Adrenal gland (tissue), 12 donors: Measurements from ENCODE around the gene CENPB. TPM values are rescaled to one million over a fixed set of nuclear protein-coding genes. Genes with fewer than 3 reads are reported as not detected.

Experiments used
- DNase-seq, 7 donors: peaks; one replicate each; pipeline ENCODE4 v3.0.0-alpha.2; 2019 to 2020
- H3K27ac ChIP-seq, 5 donors: fragments of 200-600 bp; sonication (generic) in 4 of 5; 1 replicate in 3 of 5; 2 replicates in 2 of 5; pipeline versions ENCODE4 v1.5.1 to v1.8.0; 2016 to 2020; ENCODE audit warnings: mild to moderate bottlenecking in 1 of 5
- H3K27me3 ChIP-seq: fragments of 200-600 bp; 2 replicates; pipeline ENCODE4 v1.8.0; 2021
- H3K36me3 ChIP-seq, 2 donors: fragments of 200-600 bp; replicated peaks in 1 of 2; 1 replicate in 1 of 2; 2 replicates in 1 of 2; pipeline versions ENCODE4 v1.5.1 to v1.8.0; 2018 to 2022
- H3K4me1 ChIP-seq, 2 donors: fragments of 200-600 bp; replicated peaks in 1 of 2; 1 replicate in 1 of 2; 2 replicates in 1 of 2; pipeline versions ENCODE4 v1.5.1 to v1.8.0; 2018 to 2021
- H3K4me3 ChIP-seq, 4 donors: fragments of 200-600 bp; sonication (generic) in 3 of 4; one replicate each; pipeline ENCODE4 v1.5.1; 2016 to 2018
- H3K9me3 ChIP-seq, 3 donors: fragments of 200-600 bp; sonication (generic) in 1 of 3; replicated peaks in 1 of 3; 1 replicate in 2 of 3; 2 replicates in 1 of 3; pipeline versions ENCODE4 v1.5.1 to v1.8.0; 2016 to 2021
- CTCF ChIP-seq, 6 experiments: fragments of 450-650 bp in 4 of 6; fragments of 200-600 bp in 2 of 6; sonication (generic) in 1 of 6; IDR thresholded peaks; 1 replicate in 5 of 6; 2 replicates in 1 of 6; pipeline versions ENCODE4 v1.5.1 to v1.8.0; 2016 to 2021; ENCODE audit warnings: antibody characterized with exemption in 6 of 6, mild to moderate bottlenecking in 2 of 6, moderate library complexity in 1 of 6
- POLR2A ChIP-seq, 2 donors: fragments of 450-650 bp; IDR thresholded peaks; one replicate each; pipeline ENCODE4 v1.6.1; 2017; ENCODE audit warnings: antibody characterized with exemption in 2 of 2, mild to moderate bottlenecking in 2 of 2, moderate library complexity in 1 of 2
- WGBS, 4 donors: extraction: QIAGEN DNeasy Blood & Tissue Kit in 2 of 4; methylation state at CpG; one replicate each; pipeline versions ENCODE4 v1.1.5 to v1.1.7; 2013 to 2017; 5-methylcytosine and 5-hydroxymethylcytosine counted together
- intact Hi-C, 2 donors: fragments of 100-400 bp; cut with DNase I; formaldehyde crosslinking; loops; one replicate each; pipeline versions ENCODE4 v1.14.1 to v1.15.0; 2022 to 2023
- polyA plus RNA-seq, 3 donors: library from polyadenylated mRNA; stranded (reverse); fragments of 200-250 nt in 2 of 3; fragments of 350-450 nt in 1 of 3; fragmentation: Illumina TruSeq in 1 of 3; extraction: RNeasy Lipid Tissue Mini Kit (QIAGEN cat#74804) in 1 of 3; gene quantifications; one replicate each; pipeline ENCODE4 v1.2.3, GENCODE V29; 2013 to 2014
- total RNA-seq, 9 donors: library from RNA; depleted of rRNA in 4 of 9; stranded (reverse); fragments of >200 nt in 4 of 9; fragments of 120-200 nt in 1 of 9; fragmentation: NEBNext Ultra II Directional in 1 of 9; extraction: Animal tissue kit (Norgen Biotek cat#: 25700) in 1 of 9; gene quantifications; one replicate each; pipeline versions ENCODE4 v1.1.0 to v1.2.4, GENCODE V29; 2013 to 2023
- donor health status: healthy with polysubstance abuse.
- donor health status: Bipolar disorder and iron deficiency.
- donor health status: DM: yes; HTN: yes; CAD: no.
- donor health status: DM: no; HTN: no; CAD: no.
- donor health status: DM: no; HTN: no; CAD: no.
- donor health status: DM: yes; HTN: yes; CAD: no.

Gene CENPB
- total and polyA plus RNA-seq, 12 donors, result 25.8 to 112 (median 82.2) TPM

- H3K4me1 ChIP-seq, result peaks cover 18 to 48% of the 10 kb centered on the region in 2 donors
- H3K27me3 ChIP-seq, result no peaks in the 10 kb centered on the region
- H3K27ac ChIP-seq, result peak overlapping the region in 2 of 5 donors; percentile 34 to 86
- peak in 2 of 7 donors; percentile 30 to 49 for DNase-seq
- intact Hi-C loops, result loop anchor here in 1 of 2 donors (5.0 kb wide), 1 partner anchor 43 kb away; no protein-coding TSS in a partner anchor
- WGBS, 4 donors, result 70 to 88% (median 71%) methylated on average over 8 to 17 of the region's 17 CpGs
- H3K9me3 ChIP-seq, result no peaks in the 10 kb centered on the region
- no peaks in the 10 kb centered on the region for H3K36me3 ChIP-seq
- TF ChIP-seq CTCF (IDR thresholded peaks at IDR 0.05), result no peak
- no peak for TF ChIP-seq POLR2A (IDR thresholded peaks at IDR 0.05)
- H3K4me3 ChIP-seq, result peak overlapping the region in 1 of 4 donors; percentile 17
Observed at GRCh38 chr20:3784216-3784853, 2.2 kb downstream of the CENPB start.

GRCh38 chr20:3783511-3784195, 2.9 kb downstream of the CENPB start:
- Histone ChIP-seq H3K27ac (peak overlapping the region in 2 of 5 donors; percentile 34 to 86), H3K27me3 (no peaks in the 10 kb centered on the region), H3K36me3 (no peaks in the 10 kb centered on the region), H3K4me3 (no peak overlapping the region), H3K9me3 (no peaks in the 10 kb centered on the region), H3K4me1 (peaks cover 18 to 47% of the 10 kb centered on the region in 2 donors)
- 68 to 76% (median 73%) methylated on average over 10 of the region's 10 CpGs for WGBS, 4 donors
- intact Hi-C loops, result loop anchor here in 1 of 2 donors (5.0 kb wide), 1 partner anchor 44 kb away; no protein-coding TSS in a partner anchor
- no peak for TF ChIP-seq POLR2A (IDR thresholded peaks at IDR 0.05)
- TF ChIP-seq CTCF (IDR thresholded peaks at IDR 0.05), result no peak
- DNase-seq, result no peak

- Histone ChIP-seq H3K4me1 (peaks cover 21 to 45% of the 10 kb centered on the region in 2 donors), H3K9me3 (no peaks in the 10 kb centered on the region), H3K4me3 (no peak overlapping the region), H3K36me3 (no peaks in the 10 kb centered on the region), H3K27ac (no peak overlapping the region), H3K27me3 (no peaks in the 10 kb centered on the region)
- 71 to 81% (median 79%) methylated on average over 2 of the region's 2 CpGs for WGBS, 4 donors
- DNase-seq, result no peak
- intact Hi-C loops, result loop anchor here in 1 of 2 donors (5.0 kb wide), 1 partner anchor 44 kb away; no protein-coding TSS in a partner anchor
- TF ChIP-seq POLR2A (IDR thresholded peaks at IDR 0.05), result no peak
- TF ChIP-seq CTCF (IDR thresholded peaks at IDR 0.05), result no peak
Observed at GRCh38 chr20:3783068-3783489, 3.5 kb downstream of the CENPB start.

GRCh38 chr20:3782597-3782996, 3.9 kb downstream of the CENPB start:
- Histone ChIP-seq H3K9me3 (no peaks in the 10 kb centered on the region), H3K36me3 (no peaks in the 10 kb centered on the region), H3K27me3 (no peaks in the 10 kb centered on the region), H3K4me1 (peaks cover 25 to 49% of the 10 kb centered on the region in 2 donors), H3K4me3 (no peak overlapping the region), H3K27ac (no peak overlapping the region)
- no peak for TF ChIP-seq POLR2A (IDR thresholded peaks at IDR 0.05)
- 86 to 96% (median 91%) methylated on average over 6 of the region's 6 CpGs for WGBS, 4 donors
- intact Hi-C loops, result loop anchor here in 1 of 2 donors (5.0 kb wide), 1 partner anchor 45 kb away; no protein-coding TSS in a partner anchor
- DNase-seq, result no peak
